Adrenal gland (tissue), 12 donors: ENCODE data around the gene PBX3. TPM values are rescaled to one million over a fixed set of nuclear protein-coding genes. Genes with fewer than 3 reads are reported as not detected.

Experiments
- DNase-seq, 7 donors: peaks; one replicate each; pipeline ENCODE4 v3.0.0-alpha.2; 2019 to 2020
- H3K27ac ChIP-seq, 5 donors: fragments of 200-600 bp; sonication (generic) in 4 of 5; 1 replicate in 3 of 5; 2 replicates in 2 of 5; pipeline versions ENCODE4 v1.5.1 to v1.8.0; 2016 to 2020; ENCODE audit warnings: mild to moderate bottlenecking in 1 of 5
- H3K27me3 ChIP-seq: fragments of 200-600 bp; 2 replicates; pipeline ENCODE4 v1.8.0; 2021
- H3K36me3 ChIP-seq, 2 donors: fragments of 200-600 bp; replicated peaks in 1 of 2; 1 replicate in 1 of 2; 2 replicates in 1 of 2; pipeline versions ENCODE4 v1.5.1 to v1.8.0; 2018 to 2022
- H3K4me1 ChIP-seq, 2 donors: fragments of 200-600 bp; replicated peaks in 1 of 2; 1 replicate in 1 of 2; 2 replicates in 1 of 2; pipeline versions ENCODE4 v1.5.1 to v1.8.0; 2018 to 2021
- H3K4me3 ChIP-seq, 4 donors: fragments of 200-600 bp; sonication (generic) in 3 of 4; one replicate each; pipeline ENCODE4 v1.5.1; 2016 to 2018
- H3K9me3 ChIP-seq, 3 donors: fragments of 200-600 bp; sonication (generic) in 1 of 3; replicated peaks in 1 of 3; 1 replicate in 2 of 3; 2 replicates in 1 of 3; pipeline versions ENCODE4 v1.5.1 to v1.8.0; 2016 to 2021
- CTCF ChIP-seq, 6 experiments: fragments of 450-650 bp in 4 of 6; fragments of 200-600 bp in 2 of 6; sonication (generic) in 1 of 6; IDR thresholded peaks; 1 replicate in 5 of 6; 2 replicates in 1 of 6; pipeline versions ENCODE4 v1.5.1 to v1.8.0; 2016 to 2021; ENCODE audit warnings: antibody characterized with exemption in 6 of 6, mild to moderate bottlenecking in 2 of 6, moderate library complexity in 1 of 6
- POLR2A ChIP-seq, 2 donors: fragments of 450-650 bp; IDR thresholded peaks; one replicate each; pipeline ENCODE4 v1.6.1; 2017; ENCODE audit warnings: antibody characterized with exemption in 2 of 2, mild to moderate bottlenecking in 2 of 2, moderate library complexity in 1 of 2
- WGBS, 4 donors: extraction: QIAGEN DNeasy Blood & Tissue Kit in 2 of 4; methylation state at CpG; one replicate each; pipeline versions ENCODE4 v1.1.5 to v1.1.7; 2013 to 2017; 5-methylcytosine and 5-hydroxymethylcytosine counted together
- intact Hi-C, 2 donors: fragments of 100-400 bp; cut with DNase I; formaldehyde crosslinking; loops; one replicate each; pipeline versions ENCODE4 v1.14.1 to v1.15.0; 2022 to 2023
- polyA plus RNA-seq, 3 donors: library from polyadenylated mRNA; stranded (reverse); fragments of 200-250 nt in 2 of 3; fragments of 350-450 nt in 1 of 3; fragmentation: Illumina TruSeq in 1 of 3; extraction: RNeasy Lipid Tissue Mini Kit (QIAGEN cat#74804) in 1 of 3; gene quantifications; one replicate each; pipeline ENCODE4 v1.2.3, GENCODE V29; 2013 to 2014
- total RNA-seq, 9 donors: library from RNA; depleted of rRNA in 4 of 9; stranded (reverse); fragments of >200 nt in 4 of 9; fragments of 120-200 nt in 1 of 9; fragmentation: NEBNext Ultra II Directional in 1 of 9; extraction: Animal tissue kit (Norgen Biotek cat#: 25700) in 1 of 9; gene quantifications; one replicate each; pipeline versions ENCODE4 v1.1.0 to v1.2.4, GENCODE V29; 2013 to 2023
- donor health status: healthy with polysubstance abuse.
- donor health status: Bipolar disorder and iron deficiency.
- donor health status: DM: yes; HTN: yes; CAD: no.
- donor health status: DM: no; HTN: no; CAD: no.
- donor health status: DM: no; HTN: no; CAD: no.
- donor health status: DM: yes; HTN: yes; CAD: no.

Gene PBX3
- total and polyA plus RNA-seq, 12 donors, result 18.3 to 231 (median 133) TPM

- Histone ChIP-seq H3K27me3 (no peaks in the 10 kb centered on the region), H3K27ac (peak overlapping the region in 1 of 5 donors; percentile 46), H3K4me3 (no peak overlapping the region), H3K9me3 (no peaks in the 10 kb centered on the region), H3K36me3 (no peaks in the 10 kb centered on the region), H3K4me1 (peaks cover 19 to 53% of the 10 kb centered on the region in 2 donors)
- intact Hi-C loops, result no loop called here
- no peak for DNase-seq
- TF ChIP-seq POLR2A (IDR thresholded peaks at IDR 0.05) (no peak), CTCF (IDR thresholded peaks at IDR 0.05) (no peak)
- 23 to 36% (median 28%) methylated on average over 3 of the region's 3 CpGs for WGBS, 4 donors
Observed at GRCh38 chr9:125764198-125764597, 17.0 kb downstream of the PBX3 start.

GRCh38 chr9:125766468-125767221 is 19.5 kb downstream of the PBX3 start:
- H3K36me3 ChIP-seq, result no peaks in the 10 kb centered on the region
- no peak overlapping the region for H3K4me3 ChIP-seq
- peaks cover 19 to 30% of the 10 kb centered on the region in 2 donors for H3K4me1 ChIP-seq
- 90 to 92% (median 91%) methylated on average over 2 of the region's 2 CpGs for WGBS, 4 donors
- H3K27me3 ChIP-seq, result no peaks in the 10 kb centered on the region
- no peak for DNase-seq
- intact Hi-C loops, result no loop called here
- TF ChIP-seq POLR2A (IDR thresholded peaks at IDR 0.05) (no peak), CTCF (IDR thresholded peaks at IDR 0.05) (no peak)
- no peak overlapping the region for H3K27ac ChIP-seq
- H3K9me3 ChIP-seq, result no peaks in the 10 kb centered on the region

- Histone ChIP-seq H3K9me3 (no peaks in the 10 kb centered on the region), H3K27ac (no peak overlapping the region), H3K27me3 (no peaks in the 10 kb centered on the region), H3K36me3 (no peaks in the 10 kb centered on the region), H3K4me1 (peaks cover 19 to 30% of the 10 kb centered on the region in 2 donors), H3K4me3 (no peak overlapping the region)
- TF ChIP-seq CTCF (IDR thresholded peaks at IDR 0.05), result no peak
- TF ChIP-seq POLR2A (IDR thresholded peaks at IDR 0.05), result no peak
- intact Hi-C loops, result no loop called here
- no peak for DNase-seq
Observed at GRCh38 chr9:125767349-125767748, 20.2 kb downstream of the PBX3 start.

- no peak for TF ChIP-seq CTCF (IDR thresholded peaks at IDR 0.05)
- no peak for TF ChIP-seq POLR2A (IDR thresholded peaks at IDR 0.05)
- H3K36me3 ChIP-seq, result no peaks in the 10 kb centered on the region
- peaks cover 10 to 22% of the 10 kb centered on the region in 2 donors for H3K4me1 ChIP-seq
- no peak overlapping the region for H3K27ac ChIP-seq
- H3K9me3 ChIP-seq, result no peaks in the 10 kb centered on the region
- intact Hi-C loops, result no loop called here
- 94 to 100% (median 95%) methylated on average over 1 of the region's 1 CpG for WGBS, 4 donors
- no peaks in the 10 kb centered on the region for H3K27me3 ChIP-seq
- no peak for DNase-seq
- no peak overlapping the region for H3K4me3 ChIP-seq
Observed at GRCh38 chr9:125768803-125769202, 21.6 kb downstream of the PBX3 start.
